A673 (cell line): ENCODE data around the gene RANBP3. TPM values are rescaled to one million over a fixed set of nuclear protein-coding genes. Genes with fewer than 3 reads are reported as not detected.
A peak's percentile ranks its signal among the peaks of the same experiment; 100 is the strongest.

Experiments used
- BruUV-seq: library from RNA; stranded (reverse); fragments of 400-500 nt; replicated peaks from 2 replicates; lab custom pipeline; 2021; lab: Mats Ljungman, UMichigan
- CTCF ChIA-PET: fragments of 300-600 bp; sonication (Branson Sonifier 250); formaldehyde crosslinking; loops from one replicate; lab custom pipeline; 2022; ENCODE audit warnings: antibody characterized with exemption; lab: Charles Lee
- POLR2A ChIA-PET: fragments of 300-600 bp; sonication (Branson Sonifier 250); formaldehyde crosslinking; loops from one replicate; lab custom pipeline; 2022; ENCODE audit warnings: antibody characterized with exemption; ENCODE audit not compliant: low non-redundant PET; lab: Charles Lee
- DNase-seq: peaks from one replicate; pipeline ENCODE4 v3.0.0-alpha.2; 2015; ENCODE audit warnings: low spot score
- H3K27ac ChIP-seq: fragments of 200-600 bp; sonication (generic); 2 replicates; pipeline ENCODE4 v1.5.1; 2016; ENCODE audit warnings: mixed run types, low read depth, mild to moderate bottlenecking, mixed read lengths, antibody characterized with exemption, low read length; ENCODE audit not compliant: poor library complexity, severe bottlenecking
- H3K27me3 ChIP-seq: fragments of 200-600 bp; sonication (generic); replicated peaks from 2 replicates; pipeline ENCODE4 v1.6.1; 2017; ENCODE audit warnings: mixed run types, low read depth, mild to moderate bottlenecking, mixed read lengths, antibody characterized with exemption, low read length; ENCODE audit not compliant: insufficient read depth, poor library complexity
- H3K36me3 ChIP-seq: fragments of 200-600 bp; sonication (generic); 2 replicates; pipeline ENCODE4 v1.6.1; 2016; ENCODE audit warnings: mixed run types, mild to moderate bottlenecking, mixed read lengths, antibody characterized with exemption, low read length; ENCODE audit not compliant: insufficient read depth, poor library complexity, severe bottlenecking
- H3K4me1 ChIP-seq: fragments of 200-600 bp; sonication (generic); 2 replicates; pipeline ENCODE4 v1.6.1; 2017; ENCODE audit warnings: mixed run types, mild to moderate bottlenecking, mixed read lengths, antibody characterized with exemption, low read length; ENCODE audit not compliant: insufficient read depth, poor library complexity, severe bottlenecking
- H3K4me3 ChIP-seq: fragments of 200-600 bp; sonication (generic); 2 replicates; pipeline ENCODE4 v1.5.1; 2016; ENCODE audit warnings: low read depth, mixed run types, mild to moderate bottlenecking, mixed read lengths, low read length; ENCODE audit not compliant: poor library complexity, severe bottlenecking
- H3K9me3 ChIP-seq: fragments of 200-600 bp; sonication (generic); 2 replicates; pipeline ENCODE4 v1.6.1; 2016; ENCODE audit warnings: mixed run types, low read depth, mild to moderate bottlenecking, mixed read lengths, antibody characterized with exemption, low read length; ENCODE audit not compliant: poor library complexity, severe bottlenecking
- EZH2 ChIP-seq: fragments of 200-600 bp; sonication (generic); IDR thresholded peaks from 2 replicates; pipeline ENCODE4 v1.6.1; 2017; ENCODE audit warnings: borderline replicate concordance, low read depth, mild to moderate bottlenecking, mixed read lengths, antibody characterized with exemption, low read length; ENCODE audit not compliant: poor library complexity, severe bottlenecking
- intact Hi-C: fragments of 100-400 bp; cut with micrococcal nuclease; formaldehyde crosslinking; loops from one replicate; pipeline ENCODE4 v1.10.0; 2022; ENCODE audit not compliant: unreplicated experiment
- total RNA-seq: library from RNA; stranded (reverse); gene quantifications from 2 replicates; pipeline ENCODE4 v1.2.3, GENCODE V29; 2021
- TF ChIP-seq, protein P1 (sequence below): fragments of 300-800, 200-600 bp; sonication (generic); conservative IDR thresholded peaks from 2 replicates; pipeline ENCODE4 v1.5.1; 2017; ENCODE audit warnings: low read depth, mild to moderate bottlenecking, antibody characterized with exemption, low read length, moderate library complexity, mixed read lengths

RANBP3 gene
- total RNA-seq, 1 experiment from 2014 or later = 130 TPM

DNA sequence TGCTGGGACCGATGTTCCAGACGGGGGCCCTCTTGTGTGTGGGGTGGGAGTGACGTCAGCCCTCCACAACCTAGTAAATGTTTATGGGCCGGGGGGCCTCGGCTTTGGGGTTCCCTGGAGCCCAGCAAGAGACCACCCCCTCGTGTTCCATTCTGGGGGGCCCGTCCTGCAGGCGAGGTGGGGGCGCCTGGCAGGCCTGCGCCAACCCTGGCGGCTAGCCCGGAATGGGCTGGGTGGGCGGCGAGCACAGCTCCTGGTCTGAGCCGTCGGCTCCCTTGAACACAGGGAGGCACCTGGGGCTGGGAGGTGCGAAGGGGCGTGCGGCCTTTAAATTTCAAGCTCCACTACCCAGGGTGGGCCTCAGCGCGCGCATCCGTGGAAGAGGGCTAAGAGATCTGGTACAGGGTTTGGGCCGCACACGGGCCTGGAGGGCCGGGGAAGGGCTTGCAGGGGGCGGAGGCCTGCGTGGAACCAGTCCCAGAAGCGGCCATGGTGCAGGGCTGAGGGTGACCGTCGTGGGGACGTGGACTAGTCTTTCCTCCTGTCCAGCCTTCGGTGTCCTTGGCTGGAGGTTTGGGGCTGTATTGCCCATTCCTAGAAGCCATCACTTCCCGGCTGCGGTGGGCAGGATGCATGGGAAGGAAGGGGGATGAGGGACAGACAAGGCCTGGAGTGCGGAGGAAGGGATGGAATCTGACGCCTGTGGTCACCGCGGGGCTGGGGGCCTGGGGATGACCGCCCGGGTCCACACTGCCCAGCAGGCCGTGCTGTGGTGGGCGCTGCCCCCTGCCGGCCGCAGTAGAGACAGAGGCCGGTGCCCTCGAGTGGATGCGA lies 85.8 kb downstream of the RANBP3 start:
- CTCF ChIA-PET = interaction anchor here (0.5 to 2.9 kb wide), 2 partner anchors 8 to 88 kb away, joined by 4 to 23 read pairs; no protein-coding TSS in a partner anchor

DNA sequence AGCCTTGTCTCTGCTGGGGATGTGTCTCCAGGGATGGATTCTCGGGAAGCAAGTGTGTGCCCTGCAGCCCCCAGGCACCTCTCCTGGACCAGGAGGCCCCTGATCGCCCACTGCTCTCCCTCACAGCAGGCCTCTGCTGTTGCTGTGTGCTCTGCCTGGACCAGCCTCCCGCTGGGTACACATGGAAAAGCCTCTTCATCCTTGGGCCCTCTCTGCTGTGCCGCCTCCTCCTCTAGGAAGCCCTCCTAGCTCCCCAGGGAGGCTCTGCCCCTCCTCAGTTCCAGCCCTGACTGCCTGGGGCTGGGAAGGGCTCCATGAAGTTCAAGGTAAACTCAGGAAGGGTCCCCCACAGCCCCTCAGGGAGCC lies 86.4 kb downstream of the RANBP3 start:
- Histone ChIP-seq H3K36me3 (peaks cover 10% of the 10 kb centered on the region), H3K4me3 (no peak overlapping the region), H3K27me3 (no peaks in the 10 kb centered on the region), H3K9me3 (no peaks in the 10 kb centered on the region), H3K4me1 (peaks cover 16% of the 10 kb centered on the region), H3K27ac (no peak overlapping the region)
- intact Hi-C loops = no loop called here
- POLR2A ChIA-PET = interaction anchor here (0.6 kb wide), 1 partner anchor 973 kb away, joined by 10 read pairs; no protein-coding TSS in a partner anchor
- no peak for TF ChIP-seq EZH2
- no peak for DNase-seq
- no TSS peak for BruUV-seq
- CTCF ChIA-PET = interaction anchor here (2.9 kb wide), 1 partner anchor 88 kb away, joined by 23 read pairs; no protein-coding TSS in a partner anchor

More for the DNA sequence above, 85.8 kb downstream of the RANBP3 start:
- Histone ChIP-seq H3K27me3 (no peaks in the 10 kb centered on the region), H3K9me3 (no peaks in the 10 kb centered on the region), H3K36me3 (peaks cover 10% of the 10 kb centered on the region), H3K4me1 (peaks cover 16% of the 10 kb centered on the region), H3K27ac (no peak overlapping the region), H3K4me3 (no peak overlapping the region)
- DNase-seq = no peak
- no TSS peak for BruUV-seq
- no peak for TF ChIP-seq EZH2
- TF ChIP-seq, protein P1, sequence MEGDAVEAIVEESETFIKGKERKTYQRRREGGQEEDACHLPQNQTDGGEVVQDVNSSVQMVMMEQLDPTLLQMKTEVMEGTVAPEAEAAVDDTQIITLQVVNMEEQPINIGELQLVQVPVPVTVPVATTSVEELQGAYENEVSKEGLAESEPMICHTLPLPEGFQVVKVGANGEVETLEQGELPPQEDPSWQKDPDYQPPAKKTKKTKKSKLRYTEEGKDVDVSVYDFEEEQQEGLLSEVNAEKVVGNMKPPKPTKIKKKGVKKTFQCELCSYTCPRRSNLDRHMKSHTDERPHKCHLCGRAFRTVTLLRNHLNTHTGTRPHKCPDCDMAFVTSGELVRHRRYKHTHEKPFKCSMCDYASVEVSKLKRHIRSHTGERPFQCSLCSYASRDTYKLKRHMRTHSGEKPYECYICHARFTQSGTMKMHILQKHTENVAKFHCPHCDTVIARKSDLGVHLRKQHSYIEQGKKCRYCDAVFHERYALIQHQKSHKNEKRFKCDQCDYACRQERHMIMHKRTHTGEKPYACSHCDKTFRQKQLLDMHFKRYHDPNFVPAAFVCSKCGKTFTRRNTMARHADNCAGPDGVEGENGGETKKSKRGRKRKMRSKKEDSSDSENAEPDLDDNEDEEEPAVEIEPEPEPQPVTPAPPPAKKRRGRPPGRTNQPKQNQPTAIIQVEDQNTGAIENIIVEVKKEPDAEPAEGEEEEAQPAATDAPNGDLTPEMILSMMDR = peak; percentile 76
- intact Hi-C loops = loop anchor here (2.0 kb wide), 1 partner anchor 87 kb away; the partner anchor contains the start of gene NRTN
- POLR2A ChIA-PET = no interaction called here

GRCh38 chr19:5890099-5890498 lies 87.8 kb downstream of the RANBP3 start:
- ChIA-PET CTCF (interaction anchor here (2.9 kb wide), 1 partner anchor 86 kb away, joined by 23 read pairs; no protein-coding TSS in a partner anchor), POLR2A (no interaction called here)
- BruUV-seq = no TSS peak
- TF ChIP-seq, protein P1 = no peak
- no peak for TF ChIP-seq EZH2
- intact Hi-C loops = no loop called here
- Histone ChIP-seq H3K4me3 (no peak overlapping the region), H3K27me3 (no peaks in the 10 kb centered on the region), H3K27ac (no peak overlapping the region), H3K9me3 (no peaks in the 10 kb centered on the region), H3K4me1 (peaks cover 16% of the 10 kb centered on the region), H3K36me3 (peaks cover under 1% of the 10 kb centered on the region)
- DNase-seq = no peak
